GM12873 (cell line): ENCODE results near the gene CLEC19A.

Source experiments
- CTCF ChIP-seq: IDR thresholded peaks from 2 replicates; pipeline ENCODE4 v1.5.1; 2012; ENCODE audit warnings: low read depth, mild to moderate bottlenecking, moderate library complexity, low read length, control low read depth; ENCODE audit not compliant: insufficient read depth; ENCODE audit errors: missing control alignments

CLEC19A gene

DNA sequence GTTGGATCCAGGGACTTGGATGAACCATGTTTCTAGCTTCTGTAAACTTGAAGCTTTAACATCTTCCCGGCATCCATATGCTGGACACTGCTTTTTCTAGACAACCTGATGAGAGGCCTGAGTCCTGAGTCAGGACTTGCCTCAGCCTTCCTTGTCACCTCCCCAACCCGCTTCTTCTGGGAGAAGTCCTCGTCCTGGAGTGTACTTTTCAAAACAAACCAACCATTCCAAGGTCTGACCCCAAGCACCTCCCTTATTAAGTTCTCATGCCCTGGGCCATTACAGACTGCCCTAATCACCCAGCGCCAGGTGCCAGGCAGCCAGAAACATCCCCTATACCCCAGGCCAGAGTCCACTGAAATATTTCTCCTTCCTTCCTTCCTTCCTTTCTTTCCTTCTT, 59.4 kb downstream of the CLEC19A start:
- no peak for TF ChIP-seq CTCF

DNA sequence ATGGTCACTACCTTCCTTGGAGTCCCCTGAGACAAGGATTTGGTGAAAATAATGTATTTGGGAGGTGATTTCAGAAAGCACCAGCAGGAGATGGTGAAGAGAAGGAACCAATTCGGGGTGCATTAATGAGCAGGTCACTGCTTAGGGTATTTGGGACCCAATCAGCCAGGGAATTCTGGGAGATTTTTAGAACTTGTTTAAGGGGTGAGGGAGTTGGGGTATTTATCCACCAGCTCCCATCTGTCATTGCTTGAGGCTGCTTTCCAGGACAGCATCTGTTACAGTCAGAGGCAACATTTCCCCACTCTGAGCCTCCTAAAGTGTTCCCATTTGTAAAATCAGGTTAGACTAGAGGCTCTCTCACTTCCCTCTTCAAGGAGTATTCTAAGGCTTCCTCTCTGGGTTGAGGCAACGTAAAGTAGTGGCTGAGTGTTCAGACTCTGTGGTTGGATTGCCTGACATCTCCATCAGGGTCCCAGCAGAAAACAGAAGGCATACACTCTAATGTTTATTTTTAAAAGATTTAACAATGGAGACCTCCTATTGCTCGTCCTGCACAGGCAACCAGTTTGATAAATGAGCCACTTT, 60.9 kb downstream of the CLEC19A start:
- no peak for TF ChIP-seq CTCF

DNA sequence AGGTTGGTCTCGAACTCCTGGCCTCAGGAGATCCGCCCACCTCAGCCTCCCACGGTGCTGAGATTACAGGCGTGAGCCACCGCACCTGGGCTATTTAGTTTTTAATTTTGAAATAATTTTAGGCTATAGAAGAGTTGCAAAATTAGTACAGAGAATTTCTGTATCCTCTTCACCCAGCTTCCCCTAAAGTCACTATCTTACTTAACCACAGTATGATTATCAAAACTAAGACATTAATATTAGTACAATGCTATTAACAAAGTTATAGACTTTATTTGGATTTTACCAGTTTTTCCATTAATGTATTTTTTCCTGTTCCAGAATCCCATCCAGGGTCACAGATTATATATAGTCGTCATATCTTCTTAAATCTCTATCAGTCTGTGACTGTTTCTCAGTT, 62.6 kb downstream of the CLEC19A start:
- TF ChIP-seq CTCF, result no peak

DNA sequence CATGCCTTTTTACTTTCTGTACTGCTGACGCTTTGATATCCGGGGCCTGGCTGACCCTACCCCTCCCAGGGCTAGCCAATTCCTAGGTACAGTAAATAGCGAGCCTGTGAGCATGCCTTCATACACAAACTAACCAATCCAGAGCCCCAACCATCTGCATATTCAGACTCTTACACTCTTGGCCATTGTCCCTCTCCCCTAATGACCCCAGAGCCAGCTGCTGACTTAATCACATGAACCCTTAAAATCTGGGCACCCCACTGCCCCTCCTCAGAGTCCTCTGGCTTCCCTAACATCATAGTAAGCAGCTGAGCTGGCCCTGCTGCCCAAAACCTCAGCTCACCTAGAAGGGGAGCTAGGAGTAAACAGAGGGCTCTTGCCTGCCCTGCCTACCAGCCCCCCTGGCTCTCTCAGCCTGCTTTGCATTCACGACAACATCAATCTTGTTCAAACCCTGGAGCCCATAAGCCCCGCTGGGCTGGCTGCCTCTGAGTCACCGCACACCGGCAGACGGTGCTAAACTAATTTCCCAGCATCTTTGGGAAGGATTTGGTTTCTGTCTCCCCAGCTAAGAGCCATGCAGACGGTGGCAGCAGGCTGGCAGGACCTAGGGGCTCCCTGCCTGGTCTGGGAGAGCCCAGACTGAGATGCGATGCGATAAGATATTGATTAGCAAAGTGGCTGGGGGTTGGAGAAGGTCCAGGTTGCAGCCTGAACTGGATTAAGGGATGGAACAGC, 63.2 kb downstream of the CLEC19A start:
- TF ChIP-seq CTCF, result no peak

GRCh38 chr16:19354371-19354770, 68.8 kb downstream of the CLEC19A start:
- no peak for TF ChIP-seq CTCF

DNA sequence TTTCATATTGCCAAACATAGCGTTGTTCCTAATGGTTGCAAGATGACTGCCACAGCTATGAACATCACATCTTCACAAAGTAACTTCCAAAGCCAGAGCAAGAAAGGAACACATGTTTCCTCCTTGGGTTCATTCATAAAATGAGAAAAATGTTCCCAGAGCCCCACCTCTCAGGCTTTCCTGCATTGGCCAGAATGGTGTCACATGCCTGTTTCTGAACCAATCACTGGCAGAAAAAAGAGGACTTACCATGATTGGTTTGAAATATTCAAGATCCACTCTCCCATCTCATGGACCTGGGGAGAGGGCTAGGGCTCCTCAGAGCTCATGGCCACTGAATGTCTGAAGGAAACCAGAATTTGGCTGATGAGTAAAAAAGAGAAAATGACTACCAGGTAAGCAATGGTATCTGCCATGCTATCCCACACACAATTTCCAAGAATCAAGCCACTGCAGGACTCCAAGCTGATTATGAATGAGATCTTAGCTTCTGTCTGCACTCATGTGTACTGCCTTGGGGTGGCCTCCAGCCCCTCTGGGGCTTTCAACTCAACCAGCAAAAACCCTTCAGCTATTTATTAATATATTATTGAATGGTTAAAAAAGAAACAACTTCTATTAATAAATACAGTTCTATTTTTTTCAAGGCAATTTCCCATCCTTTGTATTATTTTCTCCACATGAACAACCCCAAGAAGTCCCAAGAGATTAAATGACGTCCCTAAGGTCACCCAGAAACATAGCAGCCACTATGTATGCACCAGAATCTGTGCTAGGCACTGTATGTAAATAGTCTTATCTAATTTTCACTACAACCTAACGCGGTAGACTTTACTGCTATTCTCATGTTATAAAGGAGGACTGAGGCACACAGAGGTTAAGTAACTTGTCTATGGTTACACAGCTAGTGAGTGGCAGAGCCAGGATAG, 70.8 kb downstream of the CLEC19A start:
- no peak for TF ChIP-seq CTCF

GRCh38 chr16:19359556-19359955, 74.0 kb downstream of the CLEC19A start:
- TF ChIP-seq CTCF, result no peak
